ENCODE data around the gene KIF21A. TPM values are rescaled to one million over a fixed set of nuclear protein-coding genes. Genes with fewer than 3 reads are reported as not detected.

KIF21A gene
- total RNA-seq, 1 donor from 2014 or later: 12.2 TPM

DNA sequence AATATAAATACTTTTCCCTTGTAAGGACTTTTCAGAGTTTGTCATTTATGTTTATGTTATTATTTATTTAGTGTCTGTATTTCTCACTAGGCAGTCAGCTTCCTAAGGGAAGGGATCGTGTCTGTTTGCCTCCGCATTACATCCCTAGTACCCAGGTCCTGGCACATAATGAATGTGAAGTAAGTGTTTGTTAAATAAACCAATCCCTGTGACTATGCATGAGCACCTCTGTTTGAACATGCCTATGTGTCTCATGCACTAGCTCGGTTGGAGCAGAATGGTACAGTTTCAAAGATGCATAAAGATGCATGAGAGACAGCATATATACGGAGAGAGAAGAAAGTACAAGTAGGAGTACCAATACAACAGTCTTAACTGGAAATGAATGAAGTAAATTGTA is 99.3 kb downstream of the KIF21A start:
- Histone ChIP-seq H3K4me3 (no peak overlapping the region), H3K27ac (no peak overlapping the region), H3K9me3 (no peaks in the 10 kb centered on the region), H3K36me3 (no peaks in the 10 kb centered on the region), H3K4me1 (no peaks in the 10 kb centered on the region), H3K27me3 (no peaks in the 10 kb centered on the region)
- TF ChIP-seq, protein P1, sequence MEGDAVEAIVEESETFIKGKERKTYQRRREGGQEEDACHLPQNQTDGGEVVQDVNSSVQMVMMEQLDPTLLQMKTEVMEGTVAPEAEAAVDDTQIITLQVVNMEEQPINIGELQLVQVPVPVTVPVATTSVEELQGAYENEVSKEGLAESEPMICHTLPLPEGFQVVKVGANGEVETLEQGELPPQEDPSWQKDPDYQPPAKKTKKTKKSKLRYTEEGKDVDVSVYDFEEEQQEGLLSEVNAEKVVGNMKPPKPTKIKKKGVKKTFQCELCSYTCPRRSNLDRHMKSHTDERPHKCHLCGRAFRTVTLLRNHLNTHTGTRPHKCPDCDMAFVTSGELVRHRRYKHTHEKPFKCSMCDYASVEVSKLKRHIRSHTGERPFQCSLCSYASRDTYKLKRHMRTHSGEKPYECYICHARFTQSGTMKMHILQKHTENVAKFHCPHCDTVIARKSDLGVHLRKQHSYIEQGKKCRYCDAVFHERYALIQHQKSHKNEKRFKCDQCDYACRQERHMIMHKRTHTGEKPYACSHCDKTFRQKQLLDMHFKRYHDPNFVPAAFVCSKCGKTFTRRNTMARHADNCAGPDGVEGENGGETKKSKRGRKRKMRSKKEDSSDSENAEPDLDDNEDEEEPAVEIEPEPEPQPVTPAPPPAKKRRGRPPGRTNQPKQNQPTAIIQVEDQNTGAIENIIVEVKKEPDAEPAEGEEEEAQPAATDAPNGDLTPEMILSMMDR (IDR thresholded peaks at IDR 0.05): no peak
- intact Hi-C loops (cut with DNase I): no loop called here
- ATAC-seq (no peak), DNase-seq (no peak)

DNA sequence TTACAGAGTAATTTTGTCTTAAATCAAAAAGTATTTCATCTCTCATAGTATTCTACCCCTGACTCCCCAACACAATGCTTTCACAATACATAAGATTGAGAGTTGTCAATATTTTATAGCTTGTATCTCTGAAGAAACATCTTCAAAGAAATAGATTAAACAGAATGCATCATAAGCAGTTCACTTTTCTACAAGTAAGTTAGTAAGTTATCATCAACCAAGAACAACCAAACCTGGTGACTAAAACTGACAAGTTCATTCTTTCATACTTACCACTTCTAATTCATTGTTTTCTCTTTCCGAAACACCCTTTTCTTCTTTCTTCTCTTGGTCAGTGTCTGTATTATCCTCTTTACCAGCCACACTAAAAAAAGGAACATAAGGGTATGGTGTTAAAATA is 101.2 kb downstream of the KIF21A start:
- no peaks in the 10 kb centered on the region for H3K27me3 ChIP-seq
- DNase-seq: no peak
- no peaks in the 10 kb centered on the region for H3K9me3 ChIP-seq
- no peaks in the 10 kb centered on the region for H3K4me1 ChIP-seq
- no peak overlapping the region for H3K4me3 ChIP-seq
- ATAC-seq: no peak
- TF ChIP-seq, protein P1 (IDR thresholded peaks at IDR 0.05): no peak
- intact Hi-C loops (cut with DNase I): no loop called here
- no peaks in the 10 kb centered on the region for H3K36me3 ChIP-seq
- H3K27ac ChIP-seq: no peak overlapping the region

DNA sequence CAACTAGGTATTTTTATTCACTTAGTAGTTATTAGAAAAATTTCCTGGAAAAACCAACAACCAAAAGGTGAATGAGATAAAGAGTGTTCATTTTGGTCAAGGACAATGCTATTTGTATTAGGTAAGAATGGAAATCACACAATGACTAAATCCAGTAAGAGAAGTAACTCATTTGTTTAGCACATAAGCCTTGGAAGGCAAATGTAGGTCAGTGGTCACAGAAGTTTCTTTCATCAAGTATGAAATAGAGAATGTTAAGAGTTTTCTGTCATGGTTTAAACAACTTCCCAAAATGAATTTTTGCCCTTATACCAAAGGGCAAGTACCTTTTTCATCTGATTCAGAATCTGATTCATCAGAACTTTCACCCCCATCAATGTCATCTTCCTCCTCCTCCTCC is 101.7 kb downstream of the KIF21A start:
- ATAC-seq (no peak), DNase-seq (no peak)
- Histone ChIP-seq H3K27me3 (no peaks in the 10 kb centered on the region), H3K36me3 (no peaks in the 10 kb centered on the region), H3K27ac (no peak overlapping the region), H3K4me3 (no peak overlapping the region), H3K9me3 (no peaks in the 10 kb centered on the region), H3K4me1 (no peaks in the 10 kb centered on the region)
- TF ChIP-seq, protein P1 (IDR thresholded peaks at IDR 0.05): no peak
- intact Hi-C loops (cut with DNase I): no loop called here

DNA sequence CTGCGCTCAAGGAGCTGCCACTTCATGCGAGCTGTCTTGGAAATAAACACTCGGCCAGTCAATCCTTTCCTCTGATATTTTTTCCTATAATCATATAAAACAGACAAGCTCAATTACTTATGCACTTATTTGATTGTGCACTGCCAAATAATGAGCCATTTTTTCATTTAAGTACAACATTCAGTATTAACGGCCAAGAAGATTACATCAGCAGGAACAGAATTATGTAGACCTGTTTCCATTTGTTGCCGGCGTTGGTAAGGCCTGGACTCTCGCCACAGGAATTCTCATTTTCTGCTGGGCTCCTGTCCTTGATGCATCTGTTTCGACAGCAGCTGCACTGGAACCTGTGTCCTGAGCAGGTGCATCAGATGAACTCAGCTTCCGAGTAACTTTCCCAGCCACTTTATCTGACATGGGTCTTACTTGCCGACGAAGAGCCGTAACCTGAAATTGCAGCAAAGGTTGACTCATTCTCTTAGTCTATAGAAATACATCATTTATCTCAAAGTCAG is 110.2 kb downstream of the KIF21A start:
- no peaks in the 10 kb centered on the region for H3K27me3 ChIP-seq
- no peak overlapping the region for H3K27ac ChIP-seq
- DNase-seq: no peak
- TF ChIP-seq, protein P1 (IDR thresholded peaks at IDR 0.05): no peak
- H3K36me3 ChIP-seq: no peaks in the 10 kb centered on the region
- H3K4me3 ChIP-seq: no peak overlapping the region
- no peaks in the 10 kb centered on the region for H3K9me3 ChIP-seq
- intact Hi-C loops (cut with DNase I): no loop called here
- ATAC-seq: no peak
- no peaks in the 10 kb centered on the region for H3K4me1 ChIP-seq

DNA sequence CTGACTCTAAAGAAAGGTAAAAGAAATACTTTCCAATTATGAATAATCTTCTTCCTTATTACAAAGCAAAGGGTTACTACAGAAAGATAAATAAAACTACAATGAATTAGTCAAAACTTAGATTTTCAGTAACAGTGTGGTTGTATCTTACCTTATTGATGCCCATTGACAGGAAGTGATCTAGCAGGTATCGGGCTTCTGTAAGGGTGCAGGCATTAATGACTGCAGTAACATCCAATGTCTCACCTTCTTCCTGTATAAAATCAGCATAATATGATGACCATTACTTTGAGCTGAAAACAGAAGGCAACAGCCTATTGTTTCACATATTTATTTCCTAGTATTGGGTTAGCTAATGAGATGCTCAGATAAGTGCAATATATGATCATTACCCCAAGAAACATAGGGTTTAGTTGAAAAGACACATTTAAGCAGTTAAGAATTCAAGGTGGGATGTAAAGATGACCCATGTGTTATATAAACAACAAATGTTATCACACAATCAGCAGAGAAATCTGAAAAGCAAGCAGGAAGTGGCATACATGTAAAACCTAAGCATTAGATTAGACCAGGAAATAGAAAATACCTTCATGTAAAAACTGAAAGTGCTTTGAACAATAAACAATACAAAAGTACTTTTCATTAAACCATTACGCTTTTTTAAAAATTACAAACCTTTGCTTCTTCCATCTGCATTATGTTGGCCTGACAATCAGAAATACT is 111.2 kb downstream of the KIF21A start:
- Histone ChIP-seq H3K4me3 (no peak overlapping the region), H3K27ac (no peak overlapping the region), H3K36me3 (no peaks in the 10 kb centered on the region), H3K27me3 (no peaks in the 10 kb centered on the region), H3K9me3 (no peaks in the 10 kb centered on the region), H3K4me1 (no peaks in the 10 kb centered on the region)
- DNase-seq: no peak
- intact Hi-C loops (cut with DNase I): no loop called here
- no peak for ATAC-seq
- TF ChIP-seq, protein P1 (IDR thresholded peaks at IDR 0.05): no peak

Measured in upper lobe of right lung (tissue), 1 donor.